Measurements from ENCODE around the gene GCLC.
A peak's percentile ranks its signal among the peaks of the same experiment; 100 is the strongest.

Gene GCLC

DNA sequence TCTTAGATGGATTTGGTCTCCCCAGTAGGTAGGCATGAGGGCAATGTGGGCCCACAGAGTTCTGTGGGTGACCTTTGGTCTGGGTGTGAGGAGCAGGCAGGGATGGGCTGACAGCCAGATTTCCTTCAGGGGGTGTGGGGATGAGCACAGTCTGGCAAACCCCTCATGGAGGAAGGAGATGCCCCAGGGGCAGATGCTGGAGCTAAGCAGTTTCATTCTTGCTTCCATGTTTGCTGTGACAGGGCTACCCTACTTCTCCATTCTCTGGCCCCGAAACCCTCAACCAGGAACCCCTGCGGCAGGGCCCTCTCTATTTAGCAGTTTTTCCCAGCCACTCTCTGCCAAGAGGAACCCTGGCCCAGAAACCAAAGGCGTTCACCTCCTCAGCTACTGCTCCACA lies 40.4 kb downstream of the GCLC start:
- 100% methylated on average over 2 of the region's 3 CpGs for WGBS

GRCh38 chr6:53503060-53503459 lies 41.8 kb downstream of the GCLC start:
- H3K4me3 ChIP-seq (ENCODE audit: insufficient read depth in 1 of 2, low read depth in 1 of 2, low read length in 2 of 2) = no peak overlapping the region
- no peak for DNase-seq
- H2AK5ac ChIP-seq (ENCODE audit: low read length, severe bottlenecking) = no peak overlapping the region
- H3K4me2 ChIP-seq (ENCODE audit: low read length, poor library complexity, severe bottlenecking) = no peak overlapping the region
- WGBS = 94% methylated on average over 5 of the region's 5 CpGs
- no peak overlapping the region for H3K4ac ChIP-seq (ENCODE audit: low read depth in 1 of 2, low read length in 2 of 2)
- H3K9me3 ChIP-seq (ENCODE audit: control insufficient read depth, low read length) = no peaks in the 10 kb centered on the region
- no peaks in the 10 kb centered on the region for H3K4me1 ChIP-seq (ENCODE audit: control insufficient read depth, insufficient read depth, low read depth, low read length)
- no peak overlapping the region for H2BK5ac ChIP-seq (ENCODE audit: low read depth, low read length, poor library complexity, severe bottlenecking)
- no peak overlapping the region for H3K18ac ChIP-seq (ENCODE audit: low read depth in 1 of 2, low read length in 2 of 2)
- no peak overlapping the region for H2BK15ac ChIP-seq (ENCODE audit: low read depth, poor library complexity, severe bottlenecking)
- no peak overlapping the region for H2BK12ac ChIP-seq (ENCODE audit: low read length in 2 of 2)
- H3K14ac ChIP-seq (ENCODE audit: low read length in 2 of 2) = no peak overlapping the region
- H3K79me1 ChIP-seq (replicated peaks; ENCODE audit: low read length, poor library complexity, severe bottlenecking) = no peaks in the 10 kb centered on the region
- no peak overlapping the region for H4K91ac ChIP-seq (ENCODE audit: low read length)
- no peak overlapping the region for H3K9ac ChIP-seq (ENCODE audit: low read length)
- no peak overlapping the region for H3K27ac ChIP-seq (ENCODE audit: low read length, poor library complexity, severe bottlenecking)
- peaks cover 17 to 70% of the 10 kb centered on the region in 2 experiments for H3K36me3 ChIP-seq (ENCODE audit: control insufficient read depth in 1 of 2, insufficient read depth in 2 of 2, low read depth in 1 of 2, low read length in 2 of 2)
- no peak overlapping the region for H3K23ac ChIP-seq (ENCODE audit: low read length in 2 of 2)
- H2AFZ ChIP-seq (ENCODE audit: low read depth, low read length) = no peak overlapping the region
- H3K27me3 ChIP-seq (ENCODE audit: control insufficient read depth in 1 of 2, insufficient read depth in 1 of 2, low read length in 2 of 2) = no peaks in the 10 kb centered on the region
- H2BK120ac ChIP-seq (ENCODE audit: low read depth, low read length) = no peak overlapping the region
- no peak overlapping the region for H4K8ac ChIP-seq (ENCODE audit: low read length)

More for the DNA sequence above, 40.4 kb downstream of the GCLC start:
- Histone ChIP-seq H2BK12ac (ENCODE audit: low read length in 2 of 2) (no peak overlapping the region), H3K27me3 (ENCODE audit: control insufficient read depth in 1 of 2, insufficient read depth in 1 of 2, low read length in 2 of 2) (no peaks in the 10 kb centered on the region), H2BK15ac (ENCODE audit: low read depth, poor library complexity, severe bottlenecking) (no peak overlapping the region), H3K36me3 (ENCODE audit: control insufficient read depth in 1 of 2, insufficient read depth in 2 of 2, low read depth in 1 of 2, low read length in 2 of 2) (peaks cover 15 to 73% of the 10 kb centered on the region in 2 experiments), H3K18ac (ENCODE audit: low read depth in 1 of 2, low read length in 2 of 2) (no peak overlapping the region), H3K23ac (ENCODE audit: low read length in 2 of 2) (no peak overlapping the region), H3K9me3 (ENCODE audit: control insufficient read depth, low read length) (no peaks in the 10 kb centered on the region), H2BK5ac (ENCODE audit: low read depth, low read length, poor library complexity, severe bottlenecking) (no peak overlapping the region), H2AFZ (ENCODE audit: low read depth, low read length) (no peak overlapping the region), H4K91ac (ENCODE audit: low read length) (no peak overlapping the region), H3K79me1 (replicated peaks; ENCODE audit: low read length, poor library complexity, severe bottlenecking) (no peaks in the 10 kb centered on the region), H4K8ac (ENCODE audit: low read length) (no peak overlapping the region), H3K4me1 (ENCODE audit: control insufficient read depth, insufficient read depth, low read depth, low read length) (no peaks in the 10 kb centered on the region), H3K4me3 (ENCODE audit: insufficient read depth in 1 of 2, low read depth in 1 of 2, low read length in 2 of 2) (no peak overlapping the region), H3K4ac (ENCODE audit: low read depth in 1 of 2, low read length in 2 of 2) (no peak overlapping the region), H3K14ac (ENCODE audit: low read length in 2 of 2) (no peak overlapping the region), H3K9ac (ENCODE audit: low read length) (no peak overlapping the region), H2AK5ac (ENCODE audit: low read length, severe bottlenecking) (no peak overlapping the region), H3K27ac (ENCODE audit: low read length, poor library complexity, severe bottlenecking) (no peak overlapping the region), H2BK120ac (ENCODE audit: low read depth, low read length) (no peak overlapping the region), H3K4me2 (ENCODE audit: low read length, poor library complexity, severe bottlenecking) (no peak overlapping the region)
- DNase-seq = no peak

DNA sequence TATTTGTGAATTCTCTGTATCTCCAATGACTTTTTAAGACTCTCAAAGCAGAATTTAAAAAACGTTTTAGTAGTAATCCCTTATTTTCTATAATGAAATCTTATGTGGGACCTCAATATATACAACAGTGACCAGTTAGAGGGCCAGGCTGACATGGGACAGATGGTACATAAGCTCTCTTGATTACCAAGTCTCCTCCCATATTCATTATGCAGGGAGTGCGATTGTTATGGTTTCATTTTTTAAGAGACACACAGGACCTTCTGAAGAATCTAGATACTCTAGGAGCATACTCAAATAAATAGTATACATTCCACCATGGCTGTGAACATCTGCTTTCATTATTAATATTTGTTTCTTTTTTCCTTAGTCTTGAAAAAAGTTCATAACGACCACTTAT lies 43.5 kb downstream of the GCLC start:
- Histone ChIP-seq H3K79me1 (replicated peaks; ENCODE audit: low read length, poor library complexity, severe bottlenecking) (no peaks in the 10 kb centered on the region), H2BK12ac (ENCODE audit: low read length in 2 of 2) (no peak overlapping the region), H4K8ac (ENCODE audit: low read length) (no peak overlapping the region), H2BK15ac (ENCODE audit: low read depth, poor library complexity, severe bottlenecking) (no peak overlapping the region), H2AFZ (ENCODE audit: low read depth, low read length) (no peak overlapping the region), H3K9ac (ENCODE audit: low read length) (no peak overlapping the region), H4K91ac (ENCODE audit: low read length) (no peak overlapping the region), H3K23ac (ENCODE audit: low read length in 2 of 2) (no peak overlapping the region), H3K27me3 (ENCODE audit: control insufficient read depth in 1 of 2, insufficient read depth in 1 of 2, low read length in 2 of 2) (no peaks in the 10 kb centered on the region), H3K27ac (ENCODE audit: low read length, poor library complexity, severe bottlenecking) (no peak overlapping the region), H3K4ac (ENCODE audit: low read depth in 1 of 2, low read length in 2 of 2) (no peak overlapping the region), H3K4me1 (ENCODE audit: control insufficient read depth, insufficient read depth, low read depth, low read length) (peaks cover 2% of the 10 kb centered on the region), H3K4me3 (ENCODE audit: insufficient read depth in 1 of 2, low read depth in 1 of 2, low read length in 2 of 2) (no peak overlapping the region), H3K14ac (ENCODE audit: low read length in 2 of 2) (no peak overlapping the region), H3K18ac (ENCODE audit: low read depth in 1 of 2, low read length in 2 of 2) (no peak overlapping the region), H3K4me2 (ENCODE audit: low read length, poor library complexity, severe bottlenecking) (no peak overlapping the region), H3K9me3 (ENCODE audit: control insufficient read depth, low read length) (no peaks in the 10 kb centered on the region), H2BK5ac (ENCODE audit: low read depth, low read length, poor library complexity, severe bottlenecking) (no peak overlapping the region), H2AK5ac (ENCODE audit: low read length, severe bottlenecking) (no peak overlapping the region), H2BK120ac (ENCODE audit: low read depth, low read length) (no peak overlapping the region), H3K36me3 (ENCODE audit: control insufficient read depth in 1 of 2, insufficient read depth in 2 of 2, low read depth in 1 of 2, low read length in 2 of 2) (peaks cover 14 to 61% of the 10 kb centered on the region in 2 experiments)
- no peak for DNase-seq
- WGBS = no CpG with 5 or more reads among the region's 3 CpGs

- Histone ChIP-seq H3K14ac (ENCODE audit: low read length in 2 of 2) (no peak overlapping the region), H3K18ac (ENCODE audit: low read depth in 1 of 2, low read length in 2 of 2) (no peak overlapping the region), H2AFZ (ENCODE audit: low read depth, low read length) (no peak overlapping the region), H3K9ac (ENCODE audit: low read length) (no peak overlapping the region), H2BK120ac (ENCODE audit: low read depth, low read length) (no peak overlapping the region), H4K8ac (ENCODE audit: low read length) (no peak overlapping the region), H3K23ac (ENCODE audit: low read length in 2 of 2) (no peak overlapping the region), H2BK15ac (ENCODE audit: low read depth, poor library complexity, severe bottlenecking) (no peak overlapping the region), H2BK12ac (ENCODE audit: low read length in 2 of 2) (peak overlapping the region in 1 of 2 experiments; percentile 53), H3K27me3 (ENCODE audit: control insufficient read depth in 1 of 2, insufficient read depth in 1 of 2, low read length in 2 of 2) (no peaks in the 10 kb centered on the region), H3K27ac (ENCODE audit: low read length, poor library complexity, severe bottlenecking) (no peak overlapping the region), H3K4me3 (ENCODE audit: insufficient read depth in 1 of 2, low read depth in 1 of 2, low read length in 2 of 2) (peak overlapping the region in 1 of 2 experiments; percentile 8), H3K4me1 (ENCODE audit: control insufficient read depth, insufficient read depth, low read depth, low read length) (peaks cover 2% of the 10 kb centered on the region), H3K36me3 (ENCODE audit: control insufficient read depth in 1 of 2, insufficient read depth in 2 of 2, low read depth in 1 of 2, low read length in 2 of 2) (peaks cover 14 to 47% of the 10 kb centered on the region in 2 experiments), H3K9me3 (ENCODE audit: control insufficient read depth, low read length) (no peaks in the 10 kb centered on the region), H4K91ac (ENCODE audit: low read length) (no peak overlapping the region), H2AK5ac (ENCODE audit: low read length, severe bottlenecking) (no peak overlapping the region), H3K79me1 (replicated peaks; ENCODE audit: low read length, poor library complexity, severe bottlenecking) (no peaks in the 10 kb centered on the region), H2BK5ac (ENCODE audit: low read depth, low read length, poor library complexity, severe bottlenecking) (no peak overlapping the region), H3K4ac (ENCODE audit: low read depth in 1 of 2, low read length in 2 of 2) (no peak overlapping the region), H3K4me2 (ENCODE audit: low read length, poor library complexity, severe bottlenecking) (no peak overlapping the region)
- WGBS = 100% methylated on average over 3 of the region's 4 CpGs
- DNase-seq = no peak
Measured at GRCh38 chr6:53500095-53500494, 44.8 kb downstream of the GCLC start.

Data from mesenchymal stem cell (in vitro differentiated cells and primary cell).